NCI-H1417 treated with DMSO at 0.1 percent for 48 hours (cell line): ENCODE data around the gene CTTNBP2NL.
"Not testable (repeated sequence)": the region's sequence is repeated elsewhere in the genome, so short reads cannot be mapped to it uniquely, and the experiment has no call there.

Experiments used
- DNase-seq: peaks from one replicate; lab custom pipeline; 2025; lab: John Stamatoyannopoulos, UW

Gene CTTNBP2NL

DNA sequence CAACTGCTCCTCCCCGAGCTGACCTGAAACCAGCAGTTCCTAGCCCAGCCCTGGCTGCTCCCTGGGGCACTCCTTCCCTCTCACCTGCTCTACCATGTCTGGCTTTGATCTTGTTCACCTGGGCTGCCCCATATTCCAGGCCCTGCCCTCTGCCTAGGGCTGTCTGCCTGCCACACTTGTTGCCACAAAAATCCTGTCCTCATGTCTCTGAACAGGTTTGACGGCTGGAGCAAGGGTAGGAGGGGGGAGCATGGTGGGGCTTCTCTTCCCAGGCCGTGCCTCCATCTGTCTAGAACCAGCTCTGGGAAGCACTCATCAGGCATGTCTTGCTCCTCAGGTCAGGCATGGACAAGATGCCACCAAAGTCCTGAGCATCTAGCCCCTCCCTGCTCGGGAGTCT is 68.5 kb downstream of the CTTNBP2NL start:
- no peak for DNase-seq

DNA sequence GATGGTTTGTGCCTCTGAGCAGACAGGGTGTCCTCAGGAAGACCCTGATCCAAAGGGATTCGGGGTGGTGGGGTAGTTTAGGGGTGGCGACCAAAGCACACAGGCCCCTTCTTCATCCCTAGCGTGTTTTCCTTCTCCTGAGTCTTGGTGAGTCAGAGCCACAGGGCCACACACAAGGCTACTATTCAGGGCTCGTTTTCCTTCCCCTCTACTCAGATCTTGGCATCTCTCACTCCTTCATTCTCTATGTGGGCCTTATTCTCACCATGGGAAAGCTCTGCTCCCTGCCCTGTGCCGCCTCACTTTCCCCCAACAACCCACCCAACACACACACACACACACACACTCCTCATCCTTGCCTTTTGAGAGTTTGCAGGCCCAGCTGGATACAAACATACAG is 69.1 kb downstream of the CTTNBP2NL start:
- DNase-seq, result no peak

DNA sequence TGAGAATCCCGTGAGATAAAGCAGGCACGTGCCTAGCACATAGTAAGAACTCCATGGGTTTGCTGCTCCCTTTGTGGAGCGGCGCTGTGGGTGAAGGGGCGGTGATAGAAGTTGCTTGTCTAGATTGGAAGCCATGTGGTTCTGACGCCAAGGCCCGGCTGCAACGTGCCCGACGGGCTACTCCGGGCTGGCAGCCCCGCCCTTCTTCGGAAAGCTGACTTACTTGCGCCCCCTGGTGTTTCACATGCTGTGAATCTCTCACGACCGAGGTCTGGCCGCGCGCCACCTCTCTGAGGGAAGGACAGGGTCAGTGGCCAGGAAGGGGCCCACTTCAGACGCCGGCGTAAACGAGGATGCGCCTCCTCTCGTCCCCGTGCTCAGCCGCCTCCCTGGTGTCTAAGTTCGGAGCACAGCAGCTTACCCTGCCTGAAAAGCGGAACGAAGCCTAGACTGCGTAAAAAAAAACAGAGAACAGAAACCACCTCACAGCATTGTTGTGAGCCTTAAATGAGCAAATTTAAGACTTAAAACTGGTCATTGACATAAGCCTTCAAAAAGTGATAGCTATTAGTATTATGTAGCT is 70.2 kb downstream of the CTTNBP2NL start:
- DNase-seq, result peak; percentile 66

DNA sequence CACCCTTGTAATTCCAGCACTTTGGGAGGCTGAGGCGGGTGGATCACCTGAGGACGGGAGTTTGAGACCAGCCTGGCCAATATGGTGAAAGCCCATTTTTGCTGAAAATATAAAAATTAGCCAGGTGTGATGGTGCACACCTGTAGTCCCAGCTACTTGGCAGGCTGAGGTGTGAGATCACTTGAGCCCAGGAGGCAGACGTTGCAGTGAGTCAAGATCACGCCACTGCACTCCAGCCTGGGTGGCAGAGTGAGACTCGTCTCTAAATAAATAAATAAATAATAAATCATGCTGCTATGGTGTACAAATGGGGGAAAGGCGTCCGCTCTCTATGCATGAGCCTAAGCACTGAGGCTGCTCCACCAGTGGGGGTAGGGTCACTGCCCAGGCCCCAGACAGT is 74.3 kb downstream of the CTTNBP2NL start:
- DNase-seq, result not testable (repeated sequence)

DNA sequence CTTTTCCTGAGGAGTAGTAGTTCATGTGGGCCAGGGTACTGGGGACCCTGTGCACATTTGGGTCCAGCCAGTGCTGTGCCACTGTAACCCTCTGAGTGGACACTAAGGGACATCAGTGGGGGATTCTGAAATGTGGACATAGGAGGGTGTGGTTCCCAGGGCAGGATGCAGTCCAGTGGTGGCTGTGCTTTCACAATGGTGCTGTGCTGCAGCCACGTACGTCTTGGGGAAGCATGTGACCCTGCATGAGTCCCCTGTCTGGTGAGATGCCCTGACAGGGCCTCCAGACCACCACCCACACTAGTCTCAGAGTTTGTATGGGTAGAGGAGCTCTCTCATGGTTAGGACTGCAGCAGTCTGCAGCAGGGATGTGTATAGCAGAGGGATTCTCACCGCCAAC is 75.0 kb downstream of the CTTNBP2NL start:
- no peak for DNase-seq

DNA sequence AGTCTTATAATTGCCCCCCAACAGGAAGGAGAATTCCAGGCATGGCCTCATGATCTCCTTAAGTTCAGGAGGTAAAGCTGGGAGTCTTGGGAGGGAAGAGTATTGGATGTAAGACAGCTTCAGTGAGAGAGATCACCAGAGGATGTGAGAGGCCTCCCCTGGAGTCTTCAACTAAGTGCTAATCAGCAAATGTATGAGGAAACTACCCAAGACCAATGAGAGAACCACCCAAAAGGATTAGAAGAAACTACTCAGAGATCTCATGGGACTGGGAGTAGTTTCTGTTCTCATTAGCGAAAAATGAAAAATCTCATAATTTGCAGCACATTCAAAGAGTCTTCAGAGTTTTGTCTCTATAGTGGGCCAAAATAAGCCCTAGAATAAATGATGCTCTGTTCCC is 76.1 kb downstream of the CTTNBP2NL start:
- no peak for DNase-seq

DNA sequence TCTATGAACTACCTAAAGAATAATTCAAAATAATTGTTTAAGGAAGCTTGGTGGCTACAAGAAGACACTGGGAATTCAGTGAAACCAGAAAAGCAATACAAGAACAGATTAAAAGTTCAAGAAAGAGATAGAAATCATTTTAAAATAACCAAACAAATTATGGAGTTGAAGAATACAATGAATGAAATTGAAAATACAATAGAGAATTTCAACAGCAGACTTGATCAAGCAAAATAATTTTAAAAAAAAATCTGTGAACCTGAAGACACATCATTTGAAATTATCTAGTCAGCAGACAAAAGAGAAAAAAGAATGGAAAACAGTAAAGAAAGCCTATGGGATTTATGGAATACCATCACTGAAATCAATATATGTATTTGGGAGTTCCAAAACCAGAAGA is 81.5 kb downstream of the CTTNBP2NL start:
- DNase-seq, result no peak

DNA sequence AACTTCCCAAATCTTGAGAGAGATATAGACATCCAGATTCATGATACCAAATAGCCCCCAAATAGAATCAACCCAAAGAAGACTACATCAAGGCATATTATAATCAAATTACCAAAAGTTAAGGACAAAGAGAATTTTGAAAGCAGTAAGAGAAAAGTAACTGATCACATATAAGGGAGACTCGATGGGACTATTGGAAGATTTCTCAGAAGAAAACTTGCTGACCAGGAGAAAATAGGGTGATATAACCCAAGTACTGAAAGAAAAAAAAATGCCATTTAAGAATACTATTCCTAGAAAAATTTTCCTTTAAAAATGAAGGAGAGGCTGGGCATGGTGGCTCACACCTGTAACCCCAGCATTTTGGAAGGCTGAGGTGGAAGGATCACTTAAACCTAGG is 82.3 kb downstream of the CTTNBP2NL start:
- no peak for DNase-seq

DNA sequence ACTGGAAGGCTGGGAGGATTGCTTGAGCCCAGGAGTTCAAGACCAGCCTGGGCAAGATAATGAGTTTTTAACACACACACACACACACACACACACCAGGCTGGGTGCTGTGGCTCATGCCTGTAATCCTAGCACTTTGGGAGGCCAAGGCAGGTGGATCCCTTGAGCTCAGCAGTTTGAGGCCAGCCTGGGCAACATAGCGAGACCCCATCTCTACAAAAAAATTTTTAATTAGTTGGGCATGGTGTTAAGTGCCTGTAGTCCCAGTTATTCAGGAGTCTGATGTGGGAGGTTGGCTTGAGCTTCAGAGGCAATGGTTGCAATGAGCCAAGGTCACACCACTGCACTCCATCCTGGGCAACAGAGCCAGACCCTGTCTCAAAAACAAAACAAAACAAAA is 90.0 kb downstream of the CTTNBP2NL start:
- not testable (repeated sequence) for DNase-seq

DNA sequence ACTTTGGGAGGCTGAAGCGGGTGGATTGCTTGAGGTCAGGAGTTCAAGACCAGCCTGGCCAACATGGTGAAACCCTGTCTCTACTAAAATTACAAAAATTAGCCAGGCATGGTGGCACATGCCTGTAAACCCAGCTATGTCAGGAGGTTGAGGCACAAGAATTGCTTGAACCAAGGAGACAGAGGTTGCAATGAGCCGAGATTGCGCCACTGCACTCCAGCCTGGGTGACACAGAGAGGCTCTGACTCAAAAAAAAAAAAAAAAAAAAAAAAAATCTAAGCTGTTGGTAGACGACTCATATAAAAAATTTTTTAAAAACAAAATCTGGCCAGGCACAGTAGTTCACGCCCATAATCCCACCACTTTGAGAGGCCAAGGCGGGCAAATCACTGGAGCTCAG is 91.7 kb downstream of the CTTNBP2NL start:
- not testable (repeated sequence) for DNase-seq

DNA sequence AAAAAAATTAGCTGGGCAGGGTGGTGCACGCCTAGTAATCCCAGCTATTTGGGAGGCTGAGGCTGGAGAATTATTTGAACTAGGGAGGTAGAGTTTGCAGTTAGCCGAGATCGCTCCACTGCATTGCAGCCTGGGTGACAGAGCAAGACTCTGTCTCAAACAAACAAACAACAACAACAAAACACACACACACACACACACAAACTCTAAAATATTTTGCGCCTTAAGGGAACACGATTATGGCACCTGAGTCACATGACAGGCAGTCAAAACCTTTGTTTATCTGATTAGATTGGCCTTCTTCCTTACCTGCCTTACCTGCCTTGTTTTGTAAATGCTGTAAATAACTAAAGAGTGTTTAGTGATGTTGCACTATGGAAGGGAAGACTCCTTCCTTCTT is 92.1 kb downstream of the CTTNBP2NL start:
- DNase-seq, result no peak

DNA sequence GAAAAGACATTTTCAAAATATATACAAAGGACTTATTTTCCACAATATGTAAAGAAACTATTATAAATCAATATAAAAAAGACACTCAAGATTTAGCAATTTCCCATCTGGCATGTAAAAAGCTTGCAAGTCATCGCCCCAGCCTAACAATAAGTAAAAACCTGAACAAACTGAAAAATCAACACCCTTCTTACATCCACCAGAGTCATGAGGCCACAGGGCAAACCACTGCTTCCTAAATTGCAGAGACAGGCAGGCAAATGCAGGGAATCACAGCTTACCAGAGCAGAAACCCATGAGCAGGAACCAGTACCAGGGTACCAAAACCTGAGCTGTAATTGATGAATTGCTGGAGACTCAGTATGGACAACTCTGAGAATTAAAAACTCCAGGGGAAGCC is 96.1 kb downstream of the CTTNBP2NL start:
- no peak for DNase-seq

DNA sequence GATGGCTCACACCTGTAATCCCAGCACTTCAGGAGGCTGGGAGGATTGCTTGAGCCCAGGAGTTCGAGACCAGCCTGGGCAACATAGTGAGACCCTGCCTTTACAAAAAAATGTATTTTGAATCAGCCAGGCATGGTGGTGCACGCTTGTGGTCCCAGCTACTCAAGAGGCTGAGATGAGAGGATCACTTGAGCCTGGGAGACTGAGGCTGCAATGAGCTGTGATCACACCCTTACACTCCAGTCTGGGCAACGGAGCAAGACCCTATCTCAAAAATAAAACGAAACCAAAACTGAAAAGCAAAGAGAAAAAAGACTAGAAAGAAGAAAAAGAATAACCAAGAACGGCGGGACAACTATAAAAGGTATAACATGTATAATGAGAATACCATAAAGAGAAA is 97.3 kb downstream of the CTTNBP2NL start:
- DNase-seq, result no peak

DNA sequence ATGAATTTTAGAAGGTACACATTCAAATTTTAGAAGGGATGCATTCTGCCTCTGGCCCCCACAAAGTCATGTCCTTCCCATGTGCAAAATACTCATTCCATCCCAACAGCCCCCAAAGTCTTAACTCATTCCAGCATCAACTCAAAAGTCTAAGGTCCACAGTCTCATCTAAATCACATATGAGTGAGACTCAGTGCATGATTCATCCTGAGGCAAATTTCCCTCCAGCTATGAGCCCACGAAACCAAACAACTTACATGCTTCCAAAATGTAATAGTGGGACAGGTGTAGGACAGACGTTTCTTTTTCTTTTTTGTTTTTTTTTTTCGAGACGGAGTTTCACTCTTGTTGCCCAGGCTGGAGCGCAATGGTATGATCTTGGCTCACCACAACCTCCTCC is 100.3 kb downstream of the CTTNBP2NL start:
- no peak for DNase-seq

DNA sequence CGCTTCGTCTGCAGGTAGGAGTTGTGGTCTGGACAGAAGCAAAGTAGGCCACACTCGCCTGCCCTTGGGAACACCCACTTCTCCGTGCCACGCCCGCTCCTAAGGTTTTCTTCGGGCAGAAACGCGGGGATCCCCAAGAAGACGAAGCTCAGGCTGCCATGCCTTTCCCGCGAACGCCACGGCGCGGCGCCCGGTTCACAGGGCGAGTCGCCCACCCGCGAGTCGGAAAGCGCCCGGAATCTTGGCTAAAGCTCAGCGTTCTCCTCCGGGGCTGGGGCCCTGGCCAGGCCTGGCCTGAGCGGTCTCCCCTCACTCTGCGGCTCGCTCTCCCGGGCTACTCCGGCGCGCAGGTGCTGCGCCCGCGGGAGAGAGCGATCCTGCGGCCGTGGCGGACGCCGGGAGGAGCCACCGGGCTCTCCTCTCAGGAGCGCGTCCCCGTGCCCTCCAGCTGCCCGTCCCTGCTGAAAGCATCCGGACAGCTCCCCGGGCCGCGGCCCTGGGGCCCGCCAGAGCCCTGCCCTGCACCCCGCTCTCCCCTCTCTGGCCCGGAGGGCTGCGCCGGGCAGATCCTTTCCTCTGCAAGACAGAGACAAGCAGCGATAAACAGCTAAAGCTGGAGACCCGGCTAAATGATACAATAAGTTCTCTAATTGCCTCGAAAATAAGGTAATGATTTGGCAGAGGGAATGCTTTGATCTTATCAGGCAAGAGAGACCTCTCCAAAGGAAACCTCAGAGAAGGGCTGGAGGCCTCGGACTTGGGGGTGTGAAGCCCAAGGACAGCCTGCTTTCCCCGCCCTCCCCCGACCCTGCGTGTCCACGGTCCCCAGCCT is 106.0 kb downstream of the CTTNBP2NL start:
- DNase-seq, result no peak

DNA sequence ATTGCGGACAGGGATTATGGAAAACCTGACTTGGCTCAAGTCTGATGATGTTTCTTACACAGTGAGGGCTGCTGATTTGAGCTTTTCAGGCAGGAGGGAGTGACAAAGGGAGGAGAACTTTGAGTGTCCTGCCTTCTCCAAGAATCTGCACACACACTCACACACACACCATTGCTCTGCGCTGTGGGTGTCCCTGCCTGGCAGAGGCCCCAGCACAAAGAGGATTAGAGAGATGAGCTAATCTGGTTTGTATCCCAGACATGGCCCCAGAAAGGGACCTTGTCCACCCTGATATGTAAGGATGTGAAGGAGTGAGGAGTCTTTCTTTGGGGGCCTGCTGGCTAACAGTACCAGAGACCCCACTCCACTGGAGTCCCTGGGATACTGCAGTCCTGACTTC is 106.8 kb downstream of the CTTNBP2NL start:
- no peak for DNase-seq

DNA sequence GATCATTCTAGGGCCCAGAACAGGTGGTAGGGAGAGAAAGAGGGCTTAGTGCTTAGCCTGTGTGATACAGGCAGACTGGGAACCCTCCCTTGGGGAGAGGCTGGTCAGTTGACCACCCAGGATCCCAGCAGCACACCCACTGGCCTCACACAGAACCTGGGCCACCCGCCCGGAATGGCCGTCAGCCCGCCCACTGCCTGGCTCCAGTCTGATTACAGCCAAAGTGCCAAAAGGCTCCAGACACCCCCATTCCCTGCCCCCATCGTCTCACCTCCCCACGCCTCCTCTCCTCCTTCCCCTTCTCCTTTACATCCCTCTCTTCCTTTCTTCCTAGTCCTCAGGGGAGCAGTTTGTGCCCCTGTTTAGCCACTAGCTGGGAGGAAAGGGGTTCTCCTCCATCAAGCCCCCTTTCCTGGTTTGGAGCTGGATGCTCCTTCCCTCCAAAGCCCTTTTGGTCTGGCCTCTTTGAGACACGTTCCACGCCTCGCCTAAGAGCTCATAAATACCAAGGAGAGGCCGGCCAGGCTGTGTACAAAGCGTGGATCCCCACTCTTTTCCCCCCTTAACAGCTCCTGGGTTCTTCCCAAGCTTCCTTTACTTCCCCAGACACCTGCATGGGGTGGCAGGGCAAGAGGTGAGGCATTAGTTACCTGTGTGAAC is 108.1 kb downstream of the CTTNBP2NL start:
- DNase-seq, result no peak

DNA sequence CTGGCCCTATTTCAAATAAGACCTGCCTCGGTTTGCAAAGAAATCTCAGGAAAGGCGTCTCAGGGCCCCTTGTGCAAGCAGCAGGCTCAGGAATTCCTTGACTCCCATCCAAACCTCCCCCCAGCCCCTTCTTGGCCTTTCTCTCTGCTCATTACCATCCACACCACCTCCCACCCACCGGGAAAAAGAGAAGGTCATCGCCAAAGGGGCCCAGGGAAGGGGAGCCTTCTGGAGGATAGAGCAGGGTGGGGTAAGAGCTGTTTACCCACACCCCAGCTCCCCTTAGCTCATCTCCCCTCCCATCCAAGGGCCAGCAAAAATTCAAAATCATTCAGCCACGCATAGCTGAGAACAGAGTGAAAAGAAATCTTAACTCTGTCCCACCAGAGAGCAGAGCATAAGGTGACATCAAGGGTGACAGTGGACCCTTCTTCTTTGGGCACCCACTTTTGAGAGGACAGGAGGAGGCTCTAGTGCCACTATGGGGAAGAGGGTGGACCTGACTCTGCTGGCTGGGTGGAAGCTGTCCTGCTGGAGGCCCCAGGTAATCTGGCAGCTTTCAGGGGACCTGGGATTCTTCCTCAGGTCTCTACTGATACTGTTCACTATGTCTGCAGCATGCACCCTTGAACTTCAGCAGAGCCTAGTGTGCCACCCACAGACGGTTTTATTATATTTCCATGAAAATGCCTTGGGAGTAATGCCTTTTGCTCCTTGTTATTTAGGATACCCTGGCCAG is 108.8 kb downstream of the CTTNBP2NL start:
- DNase-seq, result no peak

DNA sequence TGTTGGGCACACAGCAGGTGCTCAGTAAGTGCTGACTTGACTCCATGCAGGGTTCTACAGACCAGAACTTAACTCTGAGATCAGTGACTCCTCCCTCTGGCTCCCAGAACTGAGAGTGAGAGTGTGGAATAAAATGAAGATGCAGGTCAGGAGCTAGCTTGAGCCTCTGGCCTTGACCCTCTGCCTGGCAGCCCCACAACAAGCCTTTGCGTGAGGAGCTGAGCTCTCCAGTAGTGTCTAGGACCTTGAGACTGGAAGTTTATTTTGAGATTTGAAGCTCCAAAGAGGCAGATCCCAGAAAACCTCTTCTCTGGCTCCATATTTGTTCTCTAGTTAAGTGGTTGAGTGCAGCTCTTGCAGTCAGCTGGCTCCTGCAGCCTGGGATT is 109.4 kb downstream of the CTTNBP2NL start:
- DNase-seq, result no peak

DNA sequence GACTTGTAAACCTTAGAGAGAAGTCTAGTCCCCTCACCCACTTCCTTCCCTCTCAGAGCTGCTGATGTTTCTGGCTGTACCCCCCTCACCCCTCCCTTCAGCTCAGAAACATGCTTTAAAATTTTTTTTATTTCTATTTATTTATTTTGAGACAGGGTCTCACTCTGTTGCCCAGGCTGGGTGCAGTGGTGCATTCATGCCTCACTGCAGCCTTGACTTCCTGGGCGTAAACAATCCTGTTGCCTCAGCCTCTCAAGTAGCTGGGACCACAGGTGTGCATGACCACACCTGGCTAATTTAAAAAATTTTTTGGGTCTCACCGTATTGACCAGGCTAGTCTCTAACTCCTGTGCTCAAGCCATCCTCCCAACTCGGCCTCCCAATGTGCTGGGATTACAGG is 109.9 kb downstream of the CTTNBP2NL start:
- DNase-seq, result no peak

DNA sequence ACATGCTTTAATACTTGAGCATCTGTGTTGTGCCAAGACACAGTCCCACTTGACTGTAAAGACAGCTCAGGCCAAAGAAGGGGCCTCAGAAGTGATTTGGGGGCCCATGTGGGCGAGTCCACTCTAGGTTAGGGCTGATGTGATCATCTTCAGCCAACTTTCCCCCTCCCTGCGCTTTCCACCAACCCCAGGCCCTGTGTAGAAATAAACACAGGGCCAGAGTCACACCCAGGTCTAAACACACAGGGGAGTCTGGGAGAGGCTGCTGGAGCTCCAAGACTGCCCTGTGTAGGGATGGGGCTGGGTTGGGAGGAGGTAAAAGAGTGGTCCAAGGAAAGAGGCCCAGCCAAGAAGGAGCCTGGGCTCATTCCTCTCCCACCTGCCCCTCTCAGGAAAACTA is 110.3 kb downstream of the CTTNBP2NL start:
- no peak for DNase-seq

DNA sequence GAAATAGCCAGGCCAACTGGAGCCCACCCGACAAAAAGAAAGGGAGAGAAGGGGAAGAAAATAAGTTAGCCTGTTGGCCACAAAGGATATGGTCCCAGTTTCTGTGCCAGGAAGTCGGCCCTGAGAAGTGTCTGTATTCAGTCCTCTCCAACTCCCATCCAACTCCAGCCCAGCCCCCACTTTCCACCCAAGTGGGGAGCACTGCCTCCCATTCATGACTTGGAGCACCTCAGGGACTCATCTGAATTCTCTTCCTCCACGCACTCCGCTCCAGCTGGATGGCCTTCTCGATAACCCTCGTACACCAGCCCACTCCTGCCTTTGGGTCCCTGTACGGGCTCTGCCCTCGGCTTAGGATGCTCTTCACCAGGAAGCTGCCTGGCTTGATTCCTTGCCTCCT is 110.7 kb downstream of the CTTNBP2NL start:
- no peak for DNase-seq

DNA sequence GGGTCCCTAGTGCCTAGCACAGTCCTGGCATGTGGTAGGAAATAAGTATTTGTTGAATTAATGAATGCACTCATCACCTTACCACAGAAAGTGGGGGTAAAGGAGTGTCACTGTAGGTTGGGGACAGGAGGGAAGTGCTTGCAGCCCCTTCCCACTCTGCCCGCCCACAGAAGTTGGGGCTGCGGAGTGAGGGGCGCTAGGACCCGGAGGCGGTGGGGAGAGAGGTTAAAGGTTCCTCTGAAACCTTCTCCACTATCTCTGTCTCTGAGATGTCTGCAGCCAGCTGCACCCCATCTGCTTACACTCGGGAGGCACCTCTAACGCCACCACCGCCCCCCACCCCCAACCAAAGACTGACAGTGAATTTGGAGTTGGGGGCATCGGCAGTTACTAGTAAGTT is 111.3 kb downstream of the CTTNBP2NL start:
- DNase-seq, result no peak
